GM19372 (cell line): ENCODE results near the gene MRPL20.
"Not testable (repeated sequence)": the region's sequence is repeated elsewhere in the genome, so short reads cannot be mapped to it uniquely, and the experiment has no call there.

Experiments
- ATAC-seq: cut with Tn5 transposase; IDR thresholded peaks from one replicate; pipeline ENCODE4 v1.9.1; 2021; ENCODE audit warnings: mild to moderate bottlenecking, low read depth, moderate library complexity; ENCODE audit not compliant: unreplicated experiment

Gene MRPL20

DNA sequence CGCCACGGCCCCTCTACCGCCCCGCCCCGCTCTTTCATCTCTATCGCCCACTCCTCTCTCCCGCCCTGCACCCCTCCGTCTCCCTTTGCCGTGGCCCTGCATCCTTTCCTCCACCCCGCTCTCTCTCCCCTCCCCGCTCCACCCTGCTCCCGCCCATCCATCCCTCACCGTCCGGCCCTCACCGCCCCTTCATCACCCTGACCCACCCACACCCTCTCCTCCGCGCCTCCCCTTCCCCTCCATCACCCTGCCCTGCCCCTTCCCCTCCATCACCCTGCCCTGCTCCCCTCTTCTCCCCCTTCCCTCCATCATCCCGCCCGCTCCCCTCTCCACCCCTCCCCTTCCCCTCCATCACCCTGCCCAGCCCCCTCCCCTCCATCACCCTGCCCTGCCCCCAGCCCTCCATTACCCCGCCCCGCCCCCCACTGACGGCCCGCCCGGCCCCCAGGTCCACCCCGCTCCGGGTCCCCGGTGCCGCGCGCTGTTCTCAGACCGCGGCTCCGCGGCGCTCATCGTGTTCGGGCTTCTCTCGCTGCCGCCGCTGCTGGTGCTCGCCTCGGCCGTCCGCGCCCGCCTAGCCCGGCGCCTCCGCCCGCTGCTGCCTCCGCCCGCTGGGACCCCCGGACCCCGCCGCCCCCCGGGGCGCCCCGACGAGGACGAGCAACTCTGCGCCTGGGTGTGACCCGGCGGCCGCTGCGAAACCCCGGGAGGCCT lies 20.2 kb upstream of the MRPL20 start:
- no peak for ATAC-seq

GRCh38 chr1:1426496-1427105 lies 19.5 kb upstream of the MRPL20 start:
- ATAC-seq, result no peak

DNA sequence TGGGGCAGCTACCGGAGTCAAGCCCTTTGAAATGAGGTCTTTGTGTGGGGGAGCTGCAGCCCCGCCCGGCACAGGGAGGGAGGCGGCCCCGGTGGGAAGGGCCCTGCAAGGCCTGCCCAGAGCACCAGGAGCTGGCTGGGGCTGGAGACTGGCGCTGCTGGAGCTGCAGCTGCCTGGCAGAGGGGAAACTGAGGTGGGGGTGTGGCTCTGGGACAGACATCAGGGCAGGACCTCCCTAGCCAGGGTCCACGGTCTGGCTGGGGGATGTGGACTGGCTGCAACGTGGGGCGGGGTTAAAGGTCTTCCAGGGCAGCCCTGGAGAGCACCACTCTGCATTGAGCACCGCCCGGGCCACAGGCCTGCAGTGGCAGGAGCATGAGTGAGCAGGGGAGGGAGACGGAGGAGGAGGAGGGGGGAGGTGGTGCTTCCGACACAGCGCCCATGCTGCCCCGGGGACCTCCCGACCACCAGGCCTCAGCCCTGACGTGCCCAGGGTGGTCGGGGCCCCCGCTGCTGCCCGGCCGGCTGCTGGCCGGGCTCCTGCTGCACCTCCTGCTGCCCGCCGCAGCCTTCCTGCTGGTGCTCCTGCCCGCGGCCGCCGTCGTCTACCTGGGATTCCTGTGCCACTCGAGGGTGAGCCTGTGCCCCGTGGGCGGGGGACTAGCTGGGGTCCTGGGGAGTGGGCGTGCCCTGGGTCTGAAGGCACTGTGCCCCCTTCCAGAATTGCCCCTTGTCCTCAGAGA lies 18.8 kb upstream of the MRPL20 start:
- ATAC-seq, result no peak

DNA sequence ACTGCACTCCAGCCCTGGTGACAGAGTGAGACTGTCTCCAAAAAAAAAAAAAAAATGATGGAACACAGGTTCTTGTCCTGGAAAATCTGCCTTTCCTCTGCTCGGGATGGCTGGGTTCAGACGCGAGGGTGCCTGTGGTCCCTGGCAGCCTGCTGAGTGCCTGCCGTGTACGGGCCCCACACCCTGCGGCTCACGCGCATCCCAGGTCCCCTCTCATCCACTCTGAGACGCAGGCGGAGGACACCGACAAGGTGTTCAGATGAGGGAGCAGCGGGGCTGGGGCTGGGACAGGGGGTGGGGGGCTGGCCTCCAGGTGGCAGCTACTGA lies 18.3 kb upstream of the MRPL20 start:
- ATAC-seq, result no peak

DNA sequence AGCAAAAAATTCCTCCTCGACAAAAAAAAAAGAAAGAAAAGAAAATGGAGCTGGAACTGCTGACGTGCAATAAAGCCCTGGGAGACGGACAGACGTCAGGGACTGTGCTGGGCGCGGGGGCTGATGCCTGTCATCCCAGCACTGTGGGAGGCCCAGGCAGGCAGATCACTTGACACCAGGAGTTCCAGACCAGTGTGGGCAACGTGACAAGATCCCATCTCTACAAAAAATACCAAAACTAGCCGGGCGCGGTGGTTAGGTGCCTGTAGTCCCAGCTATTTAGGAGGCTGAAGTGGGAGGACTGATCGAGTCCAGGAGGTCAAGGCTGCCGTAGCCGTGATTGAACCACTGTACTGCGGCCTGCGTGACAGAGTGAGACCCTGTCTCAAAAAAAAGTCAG lies 17.6 kb upstream of the MRPL20 start:
- no peak for ATAC-seq

- ATAC-seq, result no peak
These were observed 16.1 kb upstream of the MRPL20 start for GRCh38 chr1:1423245-1423597.

- ATAC-seq, result no peak
These were observed 15.6 kb upstream of the MRPL20 start for GRCh38 chr1:1422465-1423244.

DNA sequence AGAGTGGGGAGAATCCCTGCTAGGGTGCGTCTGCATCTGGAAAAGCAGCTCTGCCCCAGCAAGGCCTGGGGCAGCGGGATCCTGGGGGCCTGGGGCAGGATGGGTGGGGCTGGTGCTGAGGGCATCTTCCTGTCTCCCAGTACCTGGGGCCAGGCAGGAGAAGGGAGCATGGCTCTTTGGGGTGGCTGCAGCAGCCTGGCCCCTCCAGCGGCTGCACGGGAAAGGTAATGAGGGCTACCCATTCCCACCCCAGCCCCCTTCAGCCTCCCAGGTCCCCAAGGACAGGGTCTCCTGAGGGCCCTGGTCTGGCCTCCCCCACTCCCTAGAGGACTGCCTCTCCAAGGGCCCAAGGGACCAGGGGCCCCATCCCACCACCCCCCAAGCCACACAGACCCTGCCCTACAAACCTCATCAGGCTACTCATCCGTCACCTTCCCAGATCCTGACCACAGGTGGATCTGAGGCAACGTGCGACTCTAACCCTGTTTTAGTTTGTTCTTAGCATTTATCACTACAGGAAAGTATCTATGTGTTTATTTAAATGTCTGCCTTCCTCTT lies 14.9 kb upstream of the MRPL20 start:
- no peak for ATAC-seq

DNA sequence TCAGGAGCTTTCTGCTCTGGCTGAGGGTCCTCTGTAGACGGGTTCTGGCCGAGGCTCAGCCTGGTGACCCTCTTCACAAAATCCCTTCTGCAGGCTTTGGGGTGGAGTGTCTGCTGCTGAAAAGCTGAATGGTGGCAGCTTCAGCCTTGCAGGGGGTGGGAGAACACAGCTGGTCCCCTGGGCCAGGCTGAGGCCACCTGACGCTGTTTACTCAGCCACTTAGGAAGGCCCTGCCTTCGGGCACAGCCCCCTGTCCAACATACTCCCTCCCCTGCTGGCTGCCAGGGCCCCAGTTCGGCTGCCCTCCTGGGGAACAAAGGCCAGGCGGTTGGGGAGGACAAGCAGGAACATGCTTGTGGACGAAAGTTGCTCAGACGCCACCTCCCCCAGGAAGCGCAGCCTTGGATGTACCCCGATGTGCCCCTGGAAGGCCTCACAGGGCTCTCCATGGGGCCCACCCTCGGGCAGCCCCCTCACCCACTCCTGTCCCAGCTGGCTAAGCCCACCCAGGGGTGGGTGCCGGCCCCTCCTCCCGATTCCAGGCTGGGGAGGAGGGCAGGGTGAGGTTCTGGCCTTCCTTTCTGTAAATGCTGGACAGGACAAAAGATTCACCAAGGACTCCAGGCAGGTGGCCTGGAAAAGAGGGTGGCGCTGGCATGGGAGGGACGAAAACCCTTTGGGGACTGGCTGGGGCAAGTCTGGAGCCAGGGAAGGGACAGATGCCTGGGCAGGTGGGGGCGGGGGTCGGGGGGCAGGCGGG lies 14.2 kb upstream of the MRPL20 start, which contains the start of gene ANKRD65:
Gene ANKRD65, minus strand, starts transcription at position 130 of the 760 bp plus-strand sequence. CDS start 271 bp downstream, outside the sequence.
- ATAC-seq, result no peak

DNA sequence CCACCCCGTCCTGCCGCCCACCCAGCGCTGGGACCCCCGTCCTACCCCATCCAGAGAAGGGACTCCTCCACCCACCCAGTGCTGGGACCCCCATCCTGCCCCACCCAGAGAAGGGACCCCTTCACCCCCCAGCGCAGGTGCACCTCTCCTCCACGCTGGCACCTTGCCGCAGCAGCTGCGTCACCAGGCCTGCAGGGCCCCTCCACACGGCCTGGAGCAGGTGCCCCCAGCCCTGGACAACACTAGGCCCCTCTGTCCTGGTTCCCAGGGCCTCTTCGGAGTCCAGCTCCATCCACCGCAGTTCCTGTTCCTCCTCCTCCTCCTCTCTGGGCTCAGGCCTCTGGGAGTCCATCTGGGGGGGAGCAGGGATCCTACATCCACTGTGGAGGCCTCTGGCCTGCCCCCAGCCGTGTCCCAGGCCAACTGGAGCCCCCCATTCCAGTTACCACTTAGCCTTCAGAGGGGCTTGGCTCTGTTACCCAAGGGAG lies 13.6 kb upstream of the MRPL20 start:
- no peak for ATAC-seq

GRCh38 chr1:1419813-1420653 lies 12.9 kb upstream of the MRPL20 start:
- no peak for ATAC-seq

GRCh38 chr1:1419363-1419812 lies 12.3 kb upstream of the MRPL20 start:
- no peak for ATAC-seq

DNA sequence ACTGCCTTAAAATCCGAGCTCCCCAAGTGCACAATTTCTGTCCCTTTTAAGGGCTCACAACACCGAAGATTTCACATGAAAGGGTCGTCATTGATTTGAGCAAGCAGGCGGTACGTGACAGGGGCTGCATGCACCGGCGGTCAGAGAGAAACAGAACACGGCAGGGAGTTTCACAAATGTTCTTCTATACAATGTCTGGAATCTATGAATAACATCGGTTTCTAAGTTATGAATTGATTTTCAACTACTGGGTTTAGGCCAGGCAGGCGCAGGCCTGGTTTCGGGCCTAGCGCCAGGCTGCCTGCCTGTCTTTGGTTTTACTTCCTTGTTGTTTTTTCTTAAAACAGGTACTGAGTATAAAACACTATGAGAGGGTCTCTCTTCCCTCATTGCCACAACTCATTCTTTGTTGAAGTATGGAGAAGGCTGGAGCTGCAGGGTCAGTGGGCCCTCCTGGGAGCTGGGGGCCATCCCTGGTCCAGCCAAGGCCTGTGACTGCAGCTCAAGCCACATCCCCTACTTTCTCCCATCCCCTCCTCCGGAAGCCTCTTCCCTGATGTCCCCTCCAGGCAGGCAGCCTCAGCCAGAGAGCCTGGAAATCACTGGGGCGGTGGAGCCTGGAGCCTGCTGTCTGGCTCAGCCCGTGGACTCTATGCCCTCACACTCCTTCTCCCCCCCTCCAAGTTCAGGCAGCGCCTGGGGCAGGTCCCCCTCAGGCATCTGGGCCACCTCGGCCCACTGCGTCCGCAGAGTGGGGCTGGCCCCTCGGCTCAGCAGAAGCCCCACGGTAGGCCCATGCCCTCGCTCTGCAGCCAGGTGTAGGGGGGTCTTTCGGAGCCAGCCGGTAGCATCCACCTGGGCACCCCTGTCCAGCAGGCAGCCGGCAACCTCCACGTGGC lies 11.6 kb upstream of the MRPL20 start:
- ATAC-seq, result no peak

DNA sequence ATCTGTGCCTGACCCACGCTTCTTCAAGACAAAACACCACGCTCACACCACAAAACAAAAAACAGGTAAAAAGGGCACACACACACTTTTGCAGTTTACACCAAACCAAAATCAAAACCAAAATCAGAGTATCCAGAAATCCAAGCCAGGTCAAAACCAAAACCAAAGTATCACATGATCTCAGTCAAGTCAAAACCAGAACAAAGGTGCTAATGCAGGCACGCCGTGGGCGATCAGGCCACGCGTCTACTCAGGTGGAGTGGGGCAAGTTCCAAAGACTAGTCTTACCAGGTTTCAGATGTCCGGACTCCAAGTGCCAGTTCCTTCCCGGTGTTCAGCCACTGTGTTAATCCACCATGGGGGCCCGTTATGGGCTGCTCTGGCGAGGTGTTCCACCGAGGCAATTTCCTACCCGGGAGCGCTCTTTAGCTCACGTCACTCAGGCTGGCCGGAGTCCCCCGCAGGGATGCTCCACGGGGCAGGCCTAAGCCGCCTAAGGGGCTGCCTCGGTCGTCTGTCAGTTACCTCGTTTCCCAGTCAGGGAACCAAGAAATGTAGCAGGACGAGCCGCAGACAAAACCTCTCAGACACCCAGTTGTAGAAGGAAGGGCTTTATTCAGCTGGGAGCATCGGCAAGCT lies 10.9 kb upstream of the MRPL20 start:
- not testable (repeated sequence) for ATAC-seq

DNA sequence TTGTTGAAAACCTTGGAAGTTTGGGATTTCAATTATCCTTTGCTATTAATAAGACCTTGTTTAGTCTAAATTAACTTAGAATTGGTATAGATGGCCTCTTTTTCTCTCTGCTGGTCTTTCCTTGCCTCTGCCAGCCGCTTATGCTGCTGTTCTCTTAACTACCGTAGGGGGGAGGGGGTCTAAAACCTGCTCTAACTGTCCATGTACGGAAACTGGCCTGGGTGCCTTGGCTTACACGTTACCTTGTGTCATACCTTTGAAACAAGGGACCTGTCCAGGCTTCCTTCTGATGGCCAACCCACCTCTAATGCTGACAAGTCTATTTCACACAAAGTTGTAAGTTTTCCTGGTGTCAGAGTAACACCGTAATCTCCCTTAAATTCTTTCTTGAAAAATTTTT lies 10.3 kb upstream of the MRPL20 start:
- not testable (repeated sequence) for ATAC-seq

DNA sequence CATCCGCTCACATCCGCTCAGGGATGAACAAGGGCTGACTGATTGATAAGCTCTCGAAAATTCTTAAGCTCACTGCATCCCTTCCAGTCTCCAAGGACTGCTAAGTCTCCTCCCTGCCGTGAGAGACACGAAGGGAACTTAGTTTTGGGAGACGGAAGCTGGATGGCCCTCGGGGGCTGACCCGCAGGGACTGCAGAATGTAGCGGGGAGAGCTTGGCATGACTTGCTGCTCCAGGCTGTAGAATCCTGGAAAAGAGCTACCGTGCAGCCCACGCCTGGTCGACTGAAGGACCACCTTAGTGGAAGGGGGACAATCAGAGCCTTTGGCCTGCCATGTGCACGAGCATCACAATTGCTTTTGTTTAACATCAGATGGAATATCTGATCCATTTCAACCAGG lies 8.7 kb upstream of the MRPL20 start:
- no peak for ATAC-seq

- not testable (repeated sequence) for ATAC-seq
These were observed 5.3 kb upstream of the MRPL20 start for GRCh38 chr1:1412311-1412902.
